Activated T-helper 17 cell treated with anti-CD3 and anti-CD28 coated beads, Interleukin-2, amount 50 U/mL, for 72 hours (primary cell): Measurements from ENCODE around the gene APBB2. TPM values are rescaled to one million over a fixed set of nuclear protein-coding genes. Genes with fewer than 3 reads are reported as not detected.

Source experiments
- ATAC-seq: fragments of 150-1000 bp; cut with Tn5 transposase; replicated peaks from 2 replicates; pipeline ENCODE4 v1.10.0; 2021; ENCODE audit warnings: mild to moderate bottlenecking, moderate library complexity
- H3K27ac Mint-ChIP-seq: one replicate; pipeline ENCODE4 v1.8.0; 2022; ENCODE audit warnings: mixed read lengths
- H3K27me3 Mint-ChIP-seq: one replicate; pipeline ENCODE4 v1.8.0; 2022; ENCODE audit warnings: mixed read lengths
- H3K36me3 Mint-ChIP-seq: one replicate; pipeline ENCODE4 v1.8.0; 2022; ENCODE audit warnings: low read depth, mild to moderate bottlenecking, mixed read lengths
- H3K4me1 Mint-ChIP-seq: one replicate; pipeline ENCODE4 v1.8.0; 2022; ENCODE audit warnings: mixed read lengths
- H3K4me3 Mint-ChIP-seq: one replicate; pipeline ENCODE4 v1.8.0; 2022; ENCODE audit warnings: mild to moderate bottlenecking, mixed read lengths
- H3K9me3 Mint-ChIP-seq: one replicate; pipeline ENCODE4 v1.8.0; 2022; ENCODE audit warnings: mixed read lengths
- total RNA-seq, 2 donors: library from RNA; stranded (reverse); gene quantifications; one replicate each; pipeline ENCODE4 v1.2.3, GENCODE V29; 2022

Gene APBB2
- total RNA-seq, 2 donors from 2014 or later: 1.6 to 3.0 TPM

GRCh38 chr4:41227902-41228301 lies 13.6 kb upstream of the APBB2 start:
- no peaks in the 10 kb centered on the region for H3K4me1 Mint-ChIP-seq
- H3K36me3 Mint-ChIP-seq: no peaks in the 10 kb centered on the region
- no peak for ATAC-seq
- no peak overlapping the region for H3K4me3 Mint-ChIP-seq
- H3K9me3 Mint-ChIP-seq: no peaks in the 10 kb centered on the region
- H3K27ac Mint-ChIP-seq: no peak overlapping the region
- H3K27me3 Mint-ChIP-seq: peaks cover 14% of the 10 kb centered on the region

GRCh38 chr4:41221850-41222645 lies 7.7 kb upstream of the APBB2 start:
- no peak overlapping the region for H3K27ac Mint-ChIP-seq
- no peaks in the 10 kb centered on the region for H3K36me3 Mint-ChIP-seq
- H3K4me3 Mint-ChIP-seq: no peak overlapping the region
- H3K4me1 Mint-ChIP-seq: no peaks in the 10 kb centered on the region
- ATAC-seq: no peak
- no peaks in the 10 kb centered on the region for H3K9me3 Mint-ChIP-seq
- H3K27me3 Mint-ChIP-seq: peaks cover 32% of the 10 kb centered on the region

GRCh38 chr4:41219421-41219950 lies 5.1 kb upstream of the APBB2 start:
- H3K9me3 Mint-ChIP-seq: no peaks in the 10 kb centered on the region
- no peaks in the 10 kb centered on the region for H3K36me3 Mint-ChIP-seq
- no peaks in the 10 kb centered on the region for H3K4me1 Mint-ChIP-seq
- ATAC-seq: no peak
- H3K4me3 Mint-ChIP-seq: no peak overlapping the region
- H3K27ac Mint-ChIP-seq: no peak overlapping the region
- peaks cover 46% of the 10 kb centered on the region for H3K27me3 Mint-ChIP-seq

GRCh38 chr4:41218703-41219102 lies 4.4 kb upstream of the APBB2 start:
- no peaks in the 10 kb centered on the region for H3K4me1 Mint-ChIP-seq
- peaks cover 43% of the 10 kb centered on the region for H3K27me3 Mint-ChIP-seq
- no peaks in the 10 kb centered on the region for H3K36me3 Mint-ChIP-seq
- no peak overlapping the region for H3K4me3 Mint-ChIP-seq
- no peak for ATAC-seq
- H3K9me3 Mint-ChIP-seq: no peaks in the 10 kb centered on the region
- no peak overlapping the region for H3K27ac Mint-ChIP-seq

GRCh38 chr4:41217374-41217773 lies 3.0 kb upstream of the APBB2 start:
- Mint-ChIP-seq H3K27ac (no peak overlapping the region), H3K9me3 (no peaks in the 10 kb centered on the region), H3K4me1 (no peaks in the 10 kb centered on the region), H3K27me3 (peaks cover 53% of the 10 kb centered on the region), H3K36me3 (no peaks in the 10 kb centered on the region), H3K4me3 (peak overlapping the region; percentile 82)
- ATAC-seq: no peak

GRCh38 chr4:41217020-41217333 lies 2.6 kb upstream of the APBB2 start:
- Mint-ChIP-seq H3K4me1 (no peaks in the 10 kb centered on the region), H3K4me3 (peak overlapping the region; percentile 82), H3K27me3 (peaks cover 56% of the 10 kb centered on the region), H3K27ac (peak overlapping the region; percentile 81), H3K9me3 (no peaks in the 10 kb centered on the region), H3K36me3 (no peaks in the 10 kb centered on the region)
- no peak for ATAC-seq

- Mint-ChIP-seq H3K9me3 (no peaks in the 10 kb centered on the region), H3K27ac (peak overlapping the region; percentile 81), H3K4me3 (peak overlapping the region; percentile 82), H3K27me3 (peaks cover 60% of the 10 kb centered on the region), H3K4me1 (no peaks in the 10 kb centered on the region), H3K36me3 (no peaks in the 10 kb centered on the region)
- ATAC-seq: peak; percentile 68
These were observed 2.1 kb upstream of the APBB2 start for GRCh38 chr4:41216294-41217019.

- Mint-ChIP-seq H3K9me3 (no peaks in the 10 kb centered on the region), H3K36me3 (no peaks in the 10 kb centered on the region), H3K4me1 (no peaks in the 10 kb centered on the region), H3K27me3 (peaks cover 57% of the 10 kb centered on the region), H3K4me3 (peak overlapping the region; percentile 82), H3K27ac (no peak overlapping the region)
- ATAC-seq: no peak
These were observed 1.6 kb upstream of the APBB2 start for GRCh38 chr4:41215969-41216293.

- ATAC-seq: no peak
- H3K9me3 Mint-ChIP-seq: no peaks in the 10 kb centered on the region
- H3K27me3 Mint-ChIP-seq: peaks cover 51% of the 10 kb centered on the region
- H3K27ac Mint-ChIP-seq: no peak overlapping the region
- H3K36me3 Mint-ChIP-seq: no peaks in the 10 kb centered on the region
- H3K4me1 Mint-ChIP-seq: no peaks in the 10 kb centered on the region
- peak overlapping the region; percentile 82 for H3K4me3 Mint-ChIP-seq
These were observed 813 bp upstream of the APBB2 start for GRCh38 chr4:41215155-41215554.

- peaks cover 47% of the 10 kb centered on the region for H3K27me3 Mint-ChIP-seq
- H3K4me3 Mint-ChIP-seq: peak overlapping the region; percentile 82
- ATAC-seq: no peak
- no peaks in the 10 kb centered on the region for H3K36me3 Mint-ChIP-seq
- H3K27ac Mint-ChIP-seq: no peak overlapping the region
- no peaks in the 10 kb centered on the region for H3K4me1 Mint-ChIP-seq
- no peaks in the 10 kb centered on the region for H3K9me3 Mint-ChIP-seq
These were observed 444 bp upstream of the APBB2 start for GRCh38 chr4:41214825-41215146.

- no peak overlapping the region for H3K27ac Mint-ChIP-seq
- H3K9me3 Mint-ChIP-seq: no peaks in the 10 kb centered on the region
- H3K4me3 Mint-ChIP-seq: peak overlapping the region; percentile 82
- ATAC-seq: no peak
- no peaks in the 10 kb centered on the region for H3K4me1 Mint-ChIP-seq
- peaks cover 48% of the 10 kb centered on the region for H3K27me3 Mint-ChIP-seq
- no peaks in the 10 kb centered on the region for H3K36me3 Mint-ChIP-seq
These were observed 662 bp downstream of the APBB2 start for GRCh38 chr4:41213625-41214135.

GRCh38 chr4:41212616-41213203 lies 1.6 kb downstream of the APBB2 start:
- Mint-ChIP-seq H3K27ac (no peak overlapping the region), H3K4me1 (no peaks in the 10 kb centered on the region), H3K27me3 (peaks cover 46% of the 10 kb centered on the region), H3K9me3 (no peaks in the 10 kb centered on the region), H3K36me3 (no peaks in the 10 kb centered on the region), H3K4me3 (peak overlapping the region; percentile 82)
- ATAC-seq: no peak

- Mint-ChIP-seq H3K27ac (no peak overlapping the region), H3K27me3 (peaks cover 46% of the 10 kb centered on the region), H3K9me3 (no peaks in the 10 kb centered on the region), H3K4me1 (no peaks in the 10 kb centered on the region), H3K36me3 (no peaks in the 10 kb centered on the region), H3K4me3 (no peak overlapping the region)
- ATAC-seq: no peak
These were observed 2.3 kb downstream of the APBB2 start for GRCh38 chr4:41211951-41212615.

- ATAC-seq: no peak
These were observed 4.4 kb downstream of the APBB2 start for GRCh38 chr4:41209901-41210300.

More at GRCh38 chr4:41209901-41210300, 4.4 kb downstream of the APBB2 start:
- Mint-ChIP-seq H3K4me3 (no peak overlapping the region), H3K27ac (no peak overlapping the region), H3K4me1 (no peaks in the 10 kb centered on the region), H3K9me3 (no peaks in the 10 kb centered on the region), H3K27me3 (peaks cover 33% of the 10 kb centered on the region), H3K36me3 (no peaks in the 10 kb centered on the region)
